Fibroblast of the conjunctiva (primary cell): ENCODE data around the gene GCKR.
"Not testable (repeated sequence)": the region's sequence is repeated elsewhere in the genome, so short reads cannot be mapped to it uniquely, and the experiment has no call there.

Experiments
- DNase-seq: peaks from one replicate; pipeline ENCODE4 v3.0.0-alpha.2; 2010; ENCODE audit warnings: low read depth

The GCKR gene

DNA sequence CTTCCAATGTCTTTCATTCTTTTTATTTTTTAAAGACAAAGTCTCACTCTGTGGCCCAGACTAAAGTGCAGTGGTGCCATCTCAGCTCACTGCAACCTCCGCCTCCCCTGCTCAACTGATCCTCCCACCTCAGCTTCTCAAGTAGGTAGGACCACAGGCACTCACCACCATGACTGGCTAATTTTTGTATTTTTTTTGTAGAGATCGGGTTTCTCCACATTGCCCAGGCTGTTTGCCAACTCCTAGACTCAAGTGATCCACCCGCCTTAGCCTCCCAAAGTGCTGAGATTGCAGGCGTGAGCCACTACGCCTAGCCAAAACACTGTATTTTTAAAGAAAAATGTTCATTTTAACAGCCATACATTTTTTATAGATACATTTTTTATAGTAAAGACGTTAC lies 12.7 kb downstream of the GCKR start:
- peak; percentile 22 for DNase-seq

DNA sequence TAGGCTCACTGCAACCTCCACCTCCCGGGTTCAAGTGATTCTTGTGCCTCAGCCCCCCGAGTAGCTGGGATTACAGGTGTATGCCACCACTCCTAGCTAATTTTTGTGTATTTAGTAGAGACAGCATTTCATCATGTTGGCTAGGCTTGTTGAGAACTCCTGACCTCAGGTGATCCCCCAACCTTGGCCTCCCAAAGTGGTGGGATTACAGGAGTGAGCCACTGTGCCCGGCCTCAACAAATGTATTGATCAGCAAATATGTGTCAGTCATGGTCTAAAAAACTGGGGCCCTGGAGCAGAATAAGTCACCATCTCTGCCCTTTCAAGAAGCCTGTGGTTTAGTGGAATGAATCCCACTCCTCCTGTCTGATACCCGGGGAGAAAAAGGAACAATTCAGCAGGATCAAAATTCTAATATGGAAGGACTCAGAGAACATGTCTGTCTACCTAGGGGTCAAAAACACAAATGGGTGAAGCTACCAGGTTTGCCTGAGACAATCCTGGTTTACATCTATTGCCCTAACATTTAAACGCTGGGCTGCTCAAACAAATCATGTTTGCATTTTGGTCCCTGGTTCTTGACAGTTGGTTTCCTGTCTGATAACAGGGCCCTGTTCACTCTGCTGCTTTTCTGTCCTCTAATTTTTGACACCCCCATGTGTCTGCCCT lies 21.6 kb downstream of the GCKR start:
- DNase-seq = no peak

- no peak for DNase-seq
Observed at GRCh38 chr2:27518782-27519113, 22.1 kb downstream of the GCKR start.

GRCh38 chr2:27520316-27520715 lies 23.7 kb downstream of the GCKR start:
- no peak for DNase-seq

DNA sequence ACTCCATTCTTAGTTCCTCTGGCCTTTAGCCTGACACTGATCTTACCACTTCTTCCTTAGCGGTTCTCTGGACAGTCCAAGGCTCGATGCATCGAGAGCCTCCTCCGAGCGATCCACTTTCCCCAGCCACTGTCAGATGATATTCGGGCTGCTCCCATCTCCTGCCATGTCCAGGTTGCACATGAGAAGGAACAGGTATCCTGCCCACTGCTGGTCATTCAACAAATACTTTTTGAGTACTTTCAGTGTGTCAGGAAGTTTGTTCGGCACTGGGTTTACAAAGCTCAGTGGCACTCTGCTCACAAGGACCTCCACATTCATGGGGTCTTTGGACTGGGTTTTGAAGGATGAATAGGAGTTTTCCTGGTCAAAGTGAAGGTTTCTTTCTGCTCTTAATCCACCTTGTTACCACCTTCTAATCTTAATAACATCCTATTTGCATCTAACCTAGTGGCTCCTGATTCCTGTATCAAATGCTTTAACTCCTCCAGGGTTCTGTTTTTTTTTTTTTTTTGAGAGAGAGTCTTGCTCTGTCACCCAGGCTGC lies 25.8 kb downstream of the GCKR start:
- DNase-seq = no peak

GRCh38 chr2:27527182-27527581 lies 30.5 kb downstream of the GCKR start:
- no peak for DNase-seq

GRCh38 chr2:27531983-27532382 lies 35.3 kb downstream of the GCKR start:
- no peak for DNase-seq

- DNase-seq = no peak
Observed at GRCh38 chr2:27537287-27537686, 40.6 kb downstream of the GCKR start.

- not testable (repeated sequence) for DNase-seq
Observed at GRCh38 chr2:27538839-27539450, 42.3 kb downstream of the GCKR start.

DNA sequence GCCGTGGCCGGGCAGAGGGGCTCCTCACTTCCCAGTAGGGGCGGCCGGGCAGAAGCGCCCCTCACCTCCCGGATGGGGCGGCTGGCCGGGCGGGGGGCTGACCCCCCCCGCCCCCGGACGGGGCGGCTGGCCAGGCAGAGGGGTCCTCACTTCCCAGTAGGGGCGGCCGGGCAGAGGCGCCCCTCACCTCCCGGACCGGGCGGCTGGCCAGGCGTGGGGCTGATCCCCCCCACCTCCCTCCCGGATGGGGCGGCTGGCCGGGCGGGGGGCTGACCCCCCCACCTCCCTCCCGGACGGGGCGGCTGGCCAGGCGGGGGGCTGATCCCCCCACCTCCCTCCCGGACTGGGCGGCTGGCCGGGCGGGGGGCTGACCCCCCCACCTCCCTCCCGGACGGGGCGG lies 43.0 kb downstream of the GCKR start:
- not testable (repeated sequence) for DNase-seq

DNA sequence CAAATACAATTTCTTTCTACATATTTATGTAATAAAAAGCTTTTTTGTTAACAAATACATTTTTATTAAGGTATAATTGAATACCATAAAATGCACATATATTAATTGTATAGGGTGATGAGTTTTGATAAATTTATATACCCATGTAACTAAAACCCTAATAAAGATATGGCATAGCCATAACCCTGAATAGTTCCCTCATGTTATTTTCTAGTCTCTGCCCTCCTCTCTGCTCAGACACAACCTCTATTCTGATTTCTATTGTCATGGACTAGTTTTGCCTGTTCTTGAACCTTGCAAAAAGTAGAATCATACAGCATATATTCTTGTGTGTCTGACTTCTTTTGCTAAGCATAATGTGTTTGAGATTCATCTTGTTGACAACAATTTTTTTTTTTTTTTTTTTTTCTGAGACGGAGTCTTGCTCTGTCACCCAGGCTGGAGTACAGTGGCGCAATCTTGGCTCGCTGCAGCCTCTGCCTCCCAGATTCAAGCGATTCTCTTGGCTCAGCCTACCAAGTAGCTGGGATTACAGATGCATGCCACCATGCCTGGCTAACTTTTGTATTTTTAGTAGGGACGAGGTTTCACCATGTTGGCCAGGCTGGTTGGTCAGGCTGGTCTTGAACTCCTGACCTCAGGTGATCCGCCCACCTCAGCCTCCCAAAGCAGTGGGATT lies 47.6 kb downstream of the GCKR start:
- no peak for DNase-seq

- no peak for DNase-seq
Observed at GRCh38 chr2:27545348-27546141, 48.9 kb downstream of the GCKR start.

- no peak for DNase-seq
Observed at GRCh38 chr2:27549303-27549702, 52.7 kb downstream of the GCKR start.

DNA sequence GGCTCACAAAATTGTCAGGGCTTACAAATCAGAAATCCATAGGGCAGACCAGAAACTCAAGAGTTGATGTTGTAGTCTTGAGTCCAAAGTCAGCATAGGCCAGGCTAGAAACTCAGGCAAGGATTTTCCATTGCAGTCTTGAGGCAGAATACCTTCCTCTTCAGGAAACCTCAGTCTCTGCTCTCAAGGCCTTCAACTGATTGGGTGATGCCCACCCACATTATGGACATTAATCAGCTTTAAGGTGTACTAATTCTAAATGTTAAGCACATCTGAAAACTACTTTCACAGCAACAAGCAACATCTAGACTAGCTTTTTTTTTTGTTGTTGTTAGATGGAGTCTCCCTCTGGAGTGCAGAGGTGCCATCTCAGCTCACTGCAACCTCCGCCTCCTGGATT lies 54.9 kb downstream of the GCKR start:
- DNase-seq = no peak

- DNase-seq = no peak
Observed at GRCh38 chr2:27552941-27553340, 56.3 kb downstream of the GCKR start.

- DNase-seq = not testable (repeated sequence)
Observed at GRCh38 chr2:27554451-27554850, 57.8 kb downstream of the GCKR start.

- no peak for DNase-seq
Observed at GRCh38 chr2:27559228-27559627, 62.6 kb downstream of the GCKR start.

GRCh38 chr2:27561060-27561459 lies 64.4 kb downstream of the GCKR start:
- no peak for DNase-seq

DNA sequence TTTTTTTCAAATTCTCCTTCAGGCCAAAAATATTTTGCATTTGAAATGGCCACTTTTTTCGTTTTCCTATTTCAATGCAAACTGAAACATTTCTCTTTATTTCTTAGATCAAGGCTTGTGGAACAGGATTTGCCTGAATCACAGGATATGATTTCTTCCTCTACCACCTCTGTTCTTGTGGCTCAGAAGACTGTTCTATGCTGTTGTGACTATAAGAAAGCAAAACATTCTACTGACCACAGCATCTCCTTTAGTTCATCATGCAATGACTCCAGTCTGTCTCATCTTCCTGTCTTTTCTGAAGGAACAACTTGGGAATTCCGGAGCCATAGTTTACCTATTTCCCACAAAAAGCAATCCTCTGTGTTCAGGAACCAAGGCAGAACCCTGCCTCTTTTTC lies 70.0 kb downstream of the GCKR start:
- no peak for DNase-seq

DNA sequence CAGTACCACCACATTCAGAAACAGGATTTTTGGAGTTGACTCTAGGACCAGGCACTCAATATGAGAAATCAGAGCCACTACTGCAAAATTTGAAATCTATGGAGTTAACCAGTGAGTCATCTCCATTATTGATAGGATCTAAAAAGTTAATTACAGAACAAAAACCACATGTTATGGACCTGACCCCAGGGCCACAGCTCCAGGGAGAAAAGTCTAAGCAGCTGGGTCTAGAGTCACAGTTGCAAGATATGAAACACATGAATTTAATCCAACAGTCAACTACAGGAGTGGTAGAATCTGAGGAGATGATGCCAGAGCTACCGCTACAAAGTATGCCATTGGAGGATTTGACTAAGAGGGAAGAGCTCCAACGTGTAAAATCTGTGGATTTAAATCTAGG lies 72.8 kb downstream of the GCKR start:
- peak; percentile 41 for DNase-seq

DNA sequence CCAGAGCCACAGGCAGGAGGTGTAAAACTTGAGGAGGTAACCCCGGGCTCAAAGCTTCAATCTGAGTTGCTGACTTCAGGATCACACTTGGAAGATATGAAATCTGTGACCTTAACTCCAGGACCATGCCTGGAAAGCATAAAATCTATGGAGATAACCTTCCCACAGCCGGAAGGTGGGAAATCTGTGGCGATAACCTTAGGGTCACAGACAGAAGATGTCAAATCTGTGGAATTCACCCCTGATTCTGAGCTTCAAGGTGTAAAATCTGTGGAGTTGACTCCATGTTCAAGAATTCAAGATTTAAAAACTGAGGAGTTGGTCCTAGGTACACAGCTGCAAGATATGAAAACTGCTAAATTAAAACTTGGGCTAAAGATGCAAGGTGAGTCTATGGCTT lies 74.6 kb downstream of the GCKR start:
- DNase-seq = no peak

GRCh38 chr2:27571681-27572080 lies 75.0 kb downstream of the GCKR start:
- no peak for DNase-seq

DNA sequence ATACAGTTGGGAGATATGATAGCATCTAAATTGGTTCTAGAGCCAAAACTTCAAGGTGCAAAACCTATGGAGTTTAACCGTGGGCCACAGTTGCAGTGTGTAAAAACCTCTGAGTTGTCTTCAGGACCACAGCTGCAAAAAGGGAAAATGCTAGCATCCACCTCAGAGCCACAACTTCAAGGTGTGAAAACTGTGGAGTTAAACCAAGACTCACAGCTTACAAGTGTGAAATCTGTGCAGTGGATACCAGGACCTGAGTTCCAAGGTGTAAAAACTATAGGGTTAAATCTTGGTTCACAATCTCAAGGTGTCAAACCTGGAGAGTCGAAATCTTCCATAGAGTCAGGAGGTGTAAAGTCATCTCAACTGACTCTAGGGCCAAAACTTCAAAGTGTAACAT lies 75.8 kb downstream of the GCKR start:
- DNase-seq = no peak
